ENCODE data around the gene THRAP3. TPM values are rescaled to one million over a fixed set of nuclear protein-coding genes. Genes with fewer than 3 reads are reported as not detected.
A peak's percentile ranks its signal among the peaks of the same experiment; 100 is the strongest.

Gene THRAP3
- total RNA-seq, 1 donor from 2014 or later, result 82.4 TPM

DNA sequence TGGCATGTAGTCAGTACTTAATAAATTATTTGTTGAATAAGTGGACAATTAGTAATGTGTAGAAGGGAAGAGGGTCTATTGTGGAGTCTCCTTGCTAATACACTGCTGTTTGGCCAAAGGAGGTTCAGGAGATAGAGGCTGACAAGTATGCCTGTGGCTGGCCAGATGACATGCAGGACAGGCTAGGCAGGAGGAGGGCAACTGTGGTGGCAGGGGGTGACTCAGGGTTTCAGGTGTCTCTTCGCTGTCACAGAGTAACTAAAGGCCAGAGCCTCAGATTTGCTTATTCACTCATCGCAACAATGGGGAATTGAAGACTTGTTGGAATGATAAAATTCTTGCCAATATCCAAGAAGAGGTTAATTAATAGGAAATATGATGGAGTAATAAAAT lies 33.1 kb downstream of the THRAP3 start:
- Histone ChIP-seq H3K36me3 (ENCODE audit: control insufficient read depth, insufficient read depth, low read length) (peaks cover 3% of the 10 kb centered on the region), H3K27me3 (ENCODE audit: control insufficient read depth, insufficient read depth, low read length) (no peaks in the 10 kb centered on the region), H3K4me3 (ENCODE audit: low read depth, low read length) (no peak overlapping the region)
- FAIRE-seq, result no peak
- TF ChIP-seq, protein P1, sequence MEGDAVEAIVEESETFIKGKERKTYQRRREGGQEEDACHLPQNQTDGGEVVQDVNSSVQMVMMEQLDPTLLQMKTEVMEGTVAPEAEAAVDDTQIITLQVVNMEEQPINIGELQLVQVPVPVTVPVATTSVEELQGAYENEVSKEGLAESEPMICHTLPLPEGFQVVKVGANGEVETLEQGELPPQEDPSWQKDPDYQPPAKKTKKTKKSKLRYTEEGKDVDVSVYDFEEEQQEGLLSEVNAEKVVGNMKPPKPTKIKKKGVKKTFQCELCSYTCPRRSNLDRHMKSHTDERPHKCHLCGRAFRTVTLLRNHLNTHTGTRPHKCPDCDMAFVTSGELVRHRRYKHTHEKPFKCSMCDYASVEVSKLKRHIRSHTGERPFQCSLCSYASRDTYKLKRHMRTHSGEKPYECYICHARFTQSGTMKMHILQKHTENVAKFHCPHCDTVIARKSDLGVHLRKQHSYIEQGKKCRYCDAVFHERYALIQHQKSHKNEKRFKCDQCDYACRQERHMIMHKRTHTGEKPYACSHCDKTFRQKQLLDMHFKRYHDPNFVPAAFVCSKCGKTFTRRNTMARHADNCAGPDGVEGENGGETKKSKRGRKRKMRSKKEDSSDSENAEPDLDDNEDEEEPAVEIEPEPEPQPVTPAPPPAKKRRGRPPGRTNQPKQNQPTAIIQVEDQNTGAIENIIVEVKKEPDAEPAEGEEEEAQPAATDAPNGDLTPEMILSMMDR (IDR thresholded peaks at IDR 0.05; ENCODE audit: insufficient read depth, low read length, severe bottlenecking), result no peak
- DNase-seq (ENCODE audit: low read depth), result peak; percentile 32

DNA sequence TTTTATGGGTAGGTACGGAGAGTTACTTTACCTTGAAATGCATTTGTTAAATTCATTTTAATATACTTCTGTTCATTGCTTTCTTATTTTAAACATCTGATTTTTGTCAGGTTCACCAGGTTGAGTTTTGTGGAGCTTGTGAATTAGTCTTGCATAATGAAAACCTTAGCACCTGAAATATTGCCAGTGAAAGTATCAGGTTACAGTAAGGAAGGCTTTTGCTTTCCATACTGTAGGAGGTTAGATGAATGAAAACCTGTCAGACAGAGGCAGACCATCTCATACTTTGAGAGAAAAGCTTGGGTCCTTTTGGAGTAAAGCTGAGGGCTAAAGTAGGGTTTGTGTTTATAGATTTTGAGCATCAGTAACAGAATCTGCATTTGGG lies 34.7 kb downstream of the THRAP3 start:
- peak; percentile 42 for DNase-seq (ENCODE audit: low read depth)
- no peaks in the 10 kb centered on the region for H3K27me3 ChIP-seq (ENCODE audit: control insufficient read depth, insufficient read depth, low read length)
- no peak for FAIRE-seq
- peaks cover 3% of the 10 kb centered on the region for H3K36me3 ChIP-seq (ENCODE audit: control insufficient read depth, insufficient read depth, low read length)
- H3K4me3 ChIP-seq (ENCODE audit: low read depth, low read length), result no peak overlapping the region
- TF ChIP-seq, protein P1 (IDR thresholded peaks at IDR 0.05; ENCODE audit: insufficient read depth, low read length, severe bottlenecking), result no peak

DNA sequence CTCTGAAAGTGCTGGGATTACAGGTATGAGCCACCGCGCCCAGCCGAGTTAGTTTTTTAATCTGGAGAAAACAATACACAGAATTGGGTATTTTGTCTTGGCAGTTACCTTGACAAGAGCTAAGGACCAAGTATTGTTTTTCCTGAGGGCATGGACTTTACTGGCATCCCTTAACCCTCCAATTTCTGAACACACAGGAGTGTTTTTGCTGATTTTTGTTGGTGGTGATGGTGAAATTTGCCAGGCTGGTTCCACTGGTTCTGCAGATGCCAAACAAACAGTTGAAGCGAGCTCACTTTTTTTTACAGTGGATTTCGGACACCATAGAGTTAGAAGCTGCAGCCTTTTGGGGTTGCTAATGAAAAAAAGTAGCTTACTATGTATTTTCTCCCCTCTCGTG lies 44.7 kb downstream of the THRAP3 start:
- DNase-seq (ENCODE audit: low read depth), result no peak
- no peaks in the 10 kb centered on the region for H3K36me3 ChIP-seq (ENCODE audit: control insufficient read depth, insufficient read depth, low read length)
- FAIRE-seq, result no peak
- no peak overlapping the region for H3K4me3 ChIP-seq (ENCODE audit: low read depth, low read length)
- TF ChIP-seq, protein P1 (IDR thresholded peaks at IDR 0.05; ENCODE audit: insufficient read depth, low read length, severe bottlenecking), result no peak
- H3K27me3 ChIP-seq (ENCODE audit: control insufficient read depth, insufficient read depth, low read length), result no peaks in the 10 kb centered on the region

DNA sequence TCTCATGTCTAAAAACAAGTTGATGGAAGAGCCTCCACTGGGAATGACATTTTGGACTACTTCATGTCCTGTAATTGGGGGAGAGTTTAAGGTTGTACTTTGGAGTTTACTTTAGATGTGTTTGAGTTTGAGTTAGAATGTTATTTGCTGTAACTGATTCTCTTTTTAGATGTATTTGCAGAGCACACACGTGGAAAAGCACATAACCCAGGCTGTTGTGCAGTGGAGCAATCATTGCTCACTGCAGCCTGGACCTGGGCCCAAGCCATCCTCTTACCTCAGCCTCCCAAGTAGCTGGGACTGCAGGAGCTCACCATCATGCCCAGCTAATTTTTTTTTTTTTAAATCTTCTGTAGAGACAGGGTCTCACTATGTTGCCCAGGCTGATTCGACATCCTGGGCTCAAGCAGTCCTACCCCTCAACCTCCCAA lies 45.2 kb downstream of the THRAP3 start:
- H3K36me3 ChIP-seq (ENCODE audit: control insufficient read depth, insufficient read depth, low read length), result no peaks in the 10 kb centered on the region
- H3K27me3 ChIP-seq (ENCODE audit: control insufficient read depth, insufficient read depth, low read length), result no peaks in the 10 kb centered on the region
- no peak overlapping the region for H3K4me3 ChIP-seq (ENCODE audit: low read depth, low read length)
- DNase-seq (ENCODE audit: low read depth) (no peak), FAIRE-seq (no peak)
- TF ChIP-seq, protein P1 (IDR thresholded peaks at IDR 0.05; ENCODE audit: insufficient read depth, low read length, severe bottlenecking), result no peak

DNA sequence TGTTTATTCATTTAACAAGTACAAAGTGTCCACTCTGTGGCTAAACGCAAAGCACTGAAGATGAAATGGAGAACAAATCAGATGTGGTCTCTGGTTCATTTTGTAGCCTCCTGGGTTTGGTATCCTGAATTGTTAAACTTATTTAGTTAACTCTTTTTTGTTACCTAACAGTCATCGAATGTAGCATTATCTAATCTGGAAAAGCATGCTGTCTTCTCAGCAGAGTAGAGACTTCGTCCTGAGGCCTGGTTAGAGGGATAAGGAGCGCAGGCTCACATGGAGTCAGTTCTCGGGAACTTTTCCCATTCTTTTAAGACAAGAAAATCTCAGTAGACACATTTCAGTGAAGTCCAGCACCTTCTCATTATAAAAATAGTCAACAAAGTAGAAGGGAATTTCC lies 48.8 kb downstream of the THRAP3 start:
- TF ChIP-seq, protein P1 (IDR thresholded peaks at IDR 0.05; ENCODE audit: insufficient read depth, low read length, severe bottlenecking), result no peak
- DNase-seq (ENCODE audit: low read depth) (no peak), FAIRE-seq (no peak)
- H3K27me3 ChIP-seq (ENCODE audit: control insufficient read depth, insufficient read depth, low read length), result no peaks in the 10 kb centered on the region
- H3K4me3 ChIP-seq (ENCODE audit: low read depth, low read length), result no peak overlapping the region
- no peaks in the 10 kb centered on the region for H3K36me3 ChIP-seq (ENCODE audit: control insufficient read depth, insufficient read depth, low read length)

DNA sequence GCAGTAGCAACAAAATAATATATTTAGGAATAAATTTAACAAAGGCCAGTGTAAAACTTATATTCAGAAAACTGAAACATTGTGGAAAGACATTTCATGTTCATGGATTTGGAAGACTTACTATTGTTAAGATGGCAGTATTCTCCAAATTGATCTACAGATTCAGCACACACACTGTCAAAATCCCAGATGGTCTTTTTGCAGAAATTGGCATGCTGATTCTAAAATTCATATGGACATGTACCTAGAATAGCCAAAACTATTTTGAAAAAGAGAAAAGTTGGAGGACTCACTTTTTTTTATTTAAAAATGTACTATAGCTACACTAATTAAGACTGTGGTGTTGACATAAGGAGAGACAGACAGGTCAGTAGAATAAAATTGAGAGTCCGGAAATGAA lies 50.0 kb downstream of the THRAP3 start:
- Histone ChIP-seq H3K27me3 (ENCODE audit: control insufficient read depth, insufficient read depth, low read length) (no peaks in the 10 kb centered on the region), H3K4me3 (ENCODE audit: low read depth, low read length) (no peak overlapping the region), H3K36me3 (ENCODE audit: control insufficient read depth, insufficient read depth, low read length) (no peaks in the 10 kb centered on the region)
- FAIRE-seq (no peak), DNase-seq (ENCODE audit: low read depth) (no peak)
- TF ChIP-seq, protein P1 (IDR thresholded peaks at IDR 0.05; ENCODE audit: insufficient read depth, low read length, severe bottlenecking), result no peak

Measured in bronchial epithelial cell (primary cell).